ENCODE data around the gene DENND6B. TPM values are rescaled to one million over a fixed set of nuclear protein-coding genes. Genes with fewer than 3 reads are reported as not detected.

Gene DENND6B
- total and polyA plus RNA-seq, 2 donors (not counting 3 experiments of a cell fraction or from before 2014, with no cell fraction given), result 4.1 to 5.9 TPM

DNA sequence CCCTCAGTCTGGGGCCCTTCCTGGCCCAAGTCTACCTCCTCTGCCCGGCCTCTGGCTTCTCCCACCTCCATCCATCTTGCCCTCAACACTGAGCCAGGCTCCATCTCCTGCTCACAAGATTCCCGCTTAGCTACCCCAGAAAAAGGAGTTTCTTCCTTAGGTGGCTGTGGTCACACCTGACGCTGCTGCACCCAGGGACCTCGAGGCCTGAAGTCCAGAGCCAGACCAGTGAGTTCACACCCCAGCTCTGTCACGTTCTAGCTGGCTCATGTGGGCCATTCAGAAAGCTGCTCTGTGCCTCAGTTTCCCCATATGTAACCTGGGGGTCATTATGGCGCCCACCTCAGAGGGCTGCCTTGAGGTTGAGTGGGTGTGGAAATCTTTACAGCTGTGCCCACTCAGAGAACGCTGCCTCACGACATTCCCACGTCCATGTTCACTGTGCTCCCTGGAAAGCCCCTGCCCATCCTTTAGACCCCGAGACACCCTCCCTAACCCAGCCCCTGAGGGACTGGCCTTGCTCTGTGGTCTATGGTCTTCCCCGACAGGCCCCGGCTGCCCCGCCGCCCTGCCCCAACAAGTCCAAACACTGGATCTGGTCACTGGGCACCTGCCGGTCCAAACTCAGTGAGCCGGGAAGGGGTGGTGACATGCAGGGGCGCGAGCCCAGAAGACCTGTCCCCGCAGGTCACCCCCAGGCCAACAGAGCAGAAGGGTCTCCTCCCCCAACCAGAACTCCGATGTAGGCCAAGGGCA is 29.1 kb downstream of the DENND6B start:
- dilution Hi-C loops (cut with MboI; ENCODE audit: extremely low pct_ligation_motif_present, low sequenced_read_pairs), result no loop called here
- Histone ChIP-seq H2AFZ (ENCODE audit: low read depth, low read length) (no peak overlapping the region), H3K79me2 (ENCODE audit: control insufficient read depth, insufficient read depth, low read length) (peaks cover 84% of the 10 kb centered on the region), H3K4me1 (ENCODE audit: control insufficient read depth, extremely low read depth, insufficient read depth, low read length) (peaks cover 25% of the 10 kb centered on the region), H3K4me3 (replicated peaks in 1 of 3; ENCODE audit: insufficient read depth in 1 of 3, low read depth in 1 of 3, low read length in 3 of 3) (no peak overlapping the region), H3K9me3 (replicated peaks; ENCODE audit: control insufficient read depth, insufficient read depth, low read length) (no peaks in the 10 kb centered on the region), H3K27ac (ENCODE audit: insufficient read depth, low read depth, low read length) (no peak overlapping the region), H4K20me1 (replicated peaks; ENCODE audit: control insufficient read depth, extremely low read depth, insufficient read depth, low read length) (no peaks in the 10 kb centered on the region), H3K9me1 (replicated peaks; ENCODE audit: control insufficient read depth, extremely low read depth, insufficient read depth, low read length) (no peaks in the 10 kb centered on the region), H3K9ac (replicated peaks; ENCODE audit: extremely low read depth, insufficient read depth, low read length) (no peak overlapping the region), H3K27me3 (ENCODE audit: control insufficient read depth in 2 of 2, insufficient read depth in 2 of 2, low read length in 2 of 2) (no peaks in the 10 kb centered on the region), H3K36me3 (ENCODE audit: control insufficient read depth in 2 of 2, extremely low read depth in 1 of 2, insufficient read depth in 2 of 2, low read length in 2 of 2) (peaks cover 0 to 4% of the 10 kb centered on the region in 2 experiments), H3K4me2 (ENCODE audit: insufficient read depth, low read length) (no peak overlapping the region)
- ChIA-PET POLR2A (no interaction called here), CTCF (no interaction called here)
- no TSS peak for BruUV-seq (replicated peaks)
- intact Hi-C loops (cut with micrococcal nuclease), result no loop called here
- FAIRE-seq (no peak), DNase-seq (ENCODE audit: low read depth, low spot score) (no peak)
- TF ChIP-seq MYC (IDR thresholded peaks at IDR 0.05; ENCODE audit: low read depth, low read length) (no peak), JUN (IDR thresholded peaks at IDR 0.05; ENCODE audit: borderline replicate concordance, insufficient read depth, insufficient read length, low read depth) (no peak), EZH2 (IDR thresholded peaks at IDR 0.05; ENCODE audit: borderline replicate concordance, low read depth, low read length, severe bottlenecking) (no peak), FOS (IDR thresholded peaks at IDR 0.05; ENCODE audit: borderline replicate concordance, insufficient read depth, low read length) (no peak), GATA2 (IDR thresholded peaks at IDR 0.05; ENCODE audit: insufficient read depth, insufficient read length, low read depth, low read length) (no peak), POLR2AphosphoS5 (IDR thresholded peaks at IDR 0.05; ENCODE audit: insufficient read depth, low read depth, low read length) (no peak), POLR2A (IDR thresholded peaks at IDR 0.05; ENCODE audit: low read depth, low read length) (no peak)
- TF ChIP-seq, protein P1, sequence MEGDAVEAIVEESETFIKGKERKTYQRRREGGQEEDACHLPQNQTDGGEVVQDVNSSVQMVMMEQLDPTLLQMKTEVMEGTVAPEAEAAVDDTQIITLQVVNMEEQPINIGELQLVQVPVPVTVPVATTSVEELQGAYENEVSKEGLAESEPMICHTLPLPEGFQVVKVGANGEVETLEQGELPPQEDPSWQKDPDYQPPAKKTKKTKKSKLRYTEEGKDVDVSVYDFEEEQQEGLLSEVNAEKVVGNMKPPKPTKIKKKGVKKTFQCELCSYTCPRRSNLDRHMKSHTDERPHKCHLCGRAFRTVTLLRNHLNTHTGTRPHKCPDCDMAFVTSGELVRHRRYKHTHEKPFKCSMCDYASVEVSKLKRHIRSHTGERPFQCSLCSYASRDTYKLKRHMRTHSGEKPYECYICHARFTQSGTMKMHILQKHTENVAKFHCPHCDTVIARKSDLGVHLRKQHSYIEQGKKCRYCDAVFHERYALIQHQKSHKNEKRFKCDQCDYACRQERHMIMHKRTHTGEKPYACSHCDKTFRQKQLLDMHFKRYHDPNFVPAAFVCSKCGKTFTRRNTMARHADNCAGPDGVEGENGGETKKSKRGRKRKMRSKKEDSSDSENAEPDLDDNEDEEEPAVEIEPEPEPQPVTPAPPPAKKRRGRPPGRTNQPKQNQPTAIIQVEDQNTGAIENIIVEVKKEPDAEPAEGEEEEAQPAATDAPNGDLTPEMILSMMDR (IDR thresholded peaks at IDR 0.05; ENCODE audit: extremely low read depth in 1 of 2, insufficient read depth in 1 of 2, low read depth in 1 of 2, low read length in 2 of 2), result no peak
- TF ChIP-seq, protein P2, sequence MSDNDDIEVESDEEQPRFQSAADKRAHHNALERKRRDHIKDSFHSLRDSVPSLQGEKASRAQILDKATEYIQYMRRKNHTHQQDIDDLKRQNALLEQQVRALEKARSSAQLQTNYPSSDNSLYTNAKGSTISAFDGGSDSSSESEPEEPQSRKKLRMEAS (IDR thresholded peaks at IDR 0.05; ENCODE audit: insufficient read depth, insufficient read length), result no peak

Measured in endothelial cell of umbilical vein (primary cell).